ENCODE measurements around the gene EREG. TPM values are rescaled to one million over a fixed set of nuclear protein-coding genes. Genes with fewer than 3 reads are reported as not detected.

Gene EREG
- total and polyA plus RNA-seq, 9 of the 15 experiments (the other 6 are each of a cell fraction or from before 2014, with no cell fraction given), result 0.97 to 7.3 (median 2.5) TPM

DNA sequence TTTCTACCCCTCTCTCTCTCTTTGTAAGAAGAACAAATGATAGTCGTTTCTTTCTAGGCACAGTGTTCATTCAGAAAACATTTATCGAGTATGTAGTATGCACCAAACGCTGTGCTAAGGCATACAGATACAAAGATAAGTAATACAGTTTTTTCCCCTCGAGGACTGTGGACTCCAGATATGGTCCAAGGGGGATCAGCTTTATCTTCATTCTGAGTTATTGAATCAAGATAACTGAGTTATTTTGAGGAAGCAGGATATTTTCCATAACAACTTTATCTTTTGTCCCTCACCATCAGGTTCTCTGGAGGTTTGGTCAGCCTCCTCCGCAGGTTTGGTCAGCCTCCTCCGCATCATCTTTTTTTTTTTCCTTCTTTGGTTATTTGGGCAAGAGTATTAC, 15.0 kb downstream of the EREG start (continued):
- TF ChIP-seq, protein P1, sequence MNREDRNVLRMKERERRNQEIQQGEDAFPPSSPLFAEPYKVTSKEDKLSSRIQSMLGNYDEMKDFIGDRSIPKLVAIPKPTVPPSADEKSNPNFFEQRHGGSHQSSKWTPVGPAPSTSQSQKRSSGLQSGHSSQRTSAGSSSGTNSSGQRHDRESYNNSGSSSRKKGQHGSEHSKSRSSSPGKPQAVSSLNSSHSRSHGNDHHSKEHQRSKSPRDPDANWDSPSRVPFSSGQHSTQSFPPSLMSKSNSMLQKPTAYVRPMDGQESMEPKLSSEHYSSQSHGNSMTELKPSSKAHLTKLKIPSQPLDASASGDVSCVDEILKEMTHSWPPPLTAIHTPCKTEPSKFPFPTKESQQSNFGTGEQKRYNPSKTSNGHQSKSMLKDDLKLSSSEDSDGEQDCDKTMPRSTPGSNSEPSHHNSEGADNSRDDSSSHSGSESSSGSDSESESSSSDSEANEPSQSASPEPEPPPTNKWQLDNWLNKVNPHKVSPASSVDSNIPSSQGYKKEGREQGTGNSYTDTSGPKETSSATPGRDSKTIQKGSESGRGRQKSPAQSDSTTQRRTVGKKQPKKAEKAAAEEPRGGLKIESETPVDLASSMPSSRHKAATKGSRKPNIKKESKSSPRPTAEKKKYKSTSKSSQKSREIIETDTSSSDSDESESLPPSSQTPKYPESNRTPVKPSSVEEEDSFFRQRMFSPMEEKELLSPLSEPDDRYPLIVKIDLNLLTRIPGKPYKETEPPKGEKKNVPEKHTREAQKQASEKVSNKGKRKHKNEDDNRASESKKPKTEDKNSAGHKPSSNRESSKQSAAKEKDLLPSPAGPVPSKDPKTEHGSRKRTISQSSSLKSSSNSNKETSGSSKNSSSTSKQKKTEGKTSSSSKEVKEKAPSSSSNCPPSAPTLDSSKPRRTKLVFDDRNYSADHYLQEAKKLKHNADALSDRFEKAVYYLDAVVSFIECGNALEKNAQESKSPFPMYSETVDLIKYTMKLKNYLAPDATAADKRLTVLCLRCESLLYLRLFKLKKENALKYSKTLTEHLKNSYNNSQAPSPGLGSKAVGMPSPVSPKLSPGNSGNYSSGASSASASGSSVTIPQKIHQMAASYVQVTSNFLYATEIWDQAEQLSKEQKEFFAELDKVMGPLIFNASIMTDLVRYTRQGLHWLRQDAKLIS (CRISPR knock-in tag; IDR thresholded peaks at IDR 0.05), result no peak
- no peak for TF ChIP-seq GABPB2 (CRISPR knock-in tag; conservative IDR thresholded peaks at IDR 0.05)
- no peak for TF ChIP-seq CBX1 (IDR thresholded peaks at IDR 0.05; ENCODE audit: low read depth)
- no peak for TF ChIP-seq SREBF1 (IDR thresholded peaks at IDR 0.05; ENCODE audit: borderline replicate concordance, low read depth, low read length)
- TF ChIP-seq ZNF431 (CRISPR knock-in tag; IDR thresholded peaks at IDR 0.05), result no peak
- TF ChIP-seq ZNF384 (IDR thresholded peaks at IDR 0.05; ENCODE audit: low read depth, low read length), result peak; percentile 72; the same call in 1 of the 2 replicates
- TF ChIP-seq, protein P2, sequence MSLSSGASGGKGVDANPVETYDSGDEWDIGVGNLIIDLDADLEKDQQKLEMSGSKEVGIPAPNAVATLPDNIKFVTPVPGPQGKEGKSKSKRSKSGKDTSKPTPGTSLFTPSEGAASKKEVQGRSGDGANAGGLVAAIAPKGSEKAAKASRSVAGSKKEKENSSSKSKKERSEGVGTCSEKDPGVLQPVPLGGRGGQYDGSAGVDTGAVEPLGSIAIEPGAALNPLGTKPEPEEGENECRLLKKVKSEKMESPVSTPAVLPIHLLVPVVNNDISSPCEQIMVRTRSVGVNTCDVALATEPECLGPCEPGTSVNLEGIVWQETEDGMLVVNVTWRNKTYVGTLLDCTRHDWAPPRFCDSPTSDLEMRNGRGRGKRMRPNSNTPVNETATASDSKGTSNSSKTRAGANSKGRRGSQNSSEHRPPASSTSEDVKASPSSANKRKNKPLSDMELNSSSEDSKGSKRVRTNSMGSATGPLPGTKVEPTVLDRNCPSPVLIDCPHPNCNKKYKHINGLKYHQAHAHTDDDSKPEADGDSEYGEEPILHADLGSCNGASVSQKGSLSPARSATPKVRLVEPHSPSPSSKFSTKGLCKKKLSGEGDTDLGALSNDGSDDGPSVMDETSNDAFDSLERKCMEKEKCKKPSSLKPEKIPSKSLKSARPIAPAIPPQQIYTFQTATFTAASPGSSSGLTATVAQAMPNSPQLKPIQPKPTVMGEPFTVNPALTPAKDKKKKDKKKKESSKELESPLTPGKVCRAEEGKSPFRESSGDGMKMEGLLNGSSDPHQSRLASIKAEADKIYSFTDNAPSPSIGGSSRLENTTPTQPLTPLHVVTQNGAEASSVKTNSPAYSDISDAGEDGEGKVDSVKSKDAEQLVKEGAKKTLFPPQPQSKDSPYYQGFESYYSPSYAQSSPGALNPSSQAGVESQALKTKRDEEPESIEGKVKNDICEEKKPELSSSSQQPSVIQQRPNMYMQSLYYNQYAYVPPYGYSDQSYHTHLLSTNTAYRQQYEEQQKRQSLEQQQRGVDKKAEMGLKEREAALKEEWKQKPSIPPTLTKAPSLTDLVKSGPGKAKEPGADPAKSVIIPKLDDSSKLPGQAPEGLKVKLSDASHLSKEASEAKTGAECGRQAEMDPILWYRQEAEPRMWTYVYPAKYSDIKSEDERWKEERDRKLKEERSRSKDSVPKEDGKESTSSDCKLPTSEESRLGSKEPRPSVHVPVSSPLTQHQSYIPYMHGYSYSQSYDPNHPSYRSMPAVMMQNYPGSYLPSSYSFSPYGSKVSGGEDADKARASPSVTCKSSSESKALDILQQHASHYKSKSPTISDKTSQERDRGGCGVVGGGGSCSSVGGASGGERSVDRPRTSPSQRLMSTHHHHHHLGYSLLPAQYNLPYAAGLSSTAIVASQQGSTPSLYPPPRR (CRISPR knock-in tag; IDR thresholded peaks at IDR 0.05; ENCODE audit: borderline replicate concordance), result no peak
- no peak for TF ChIP-seq ZNF707 (CRISPR knock-in tag; conservative IDR thresholded peaks at IDR 0.05)
- peak; percentile 64 for TF ChIP-seq TCF3 (CRISPR knock-in tag; IDR thresholded peaks at IDR 0.05)
- TF ChIP-seq GATAD2B (IDR thresholded peaks at IDR 0.05; ENCODE audit: borderline replicate concordance), result peak; percentile 54
- TF ChIP-seq, protein P3, sequence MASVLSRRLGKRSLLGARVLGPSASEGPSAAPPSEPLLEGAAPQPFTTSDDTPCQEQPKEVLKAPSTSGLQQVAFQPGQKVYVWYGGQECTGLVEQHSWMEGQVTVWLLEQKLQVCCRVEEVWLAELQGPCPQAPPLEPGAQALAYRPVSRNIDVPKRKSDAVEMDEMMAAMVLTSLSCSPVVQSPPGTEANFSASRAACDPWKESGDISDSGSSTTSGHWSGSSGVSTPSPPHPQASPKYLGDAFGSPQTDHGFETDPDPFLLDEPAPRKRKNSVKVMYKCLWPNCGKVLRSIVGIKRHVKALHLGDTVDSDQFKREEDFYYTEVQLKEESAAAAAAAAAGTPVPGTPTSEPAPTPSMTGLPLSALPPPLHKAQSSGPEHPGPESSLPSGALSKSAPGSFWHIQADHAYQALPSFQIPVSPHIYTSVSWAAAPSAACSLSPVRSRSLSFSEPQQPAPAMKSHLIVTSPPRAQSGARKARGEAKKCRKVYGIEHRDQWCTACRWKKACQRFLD (CRISPR knock-in tag; IDR thresholded peaks at IDR 0.05), result no peak
- TF ChIP-seq, protein P4, sequence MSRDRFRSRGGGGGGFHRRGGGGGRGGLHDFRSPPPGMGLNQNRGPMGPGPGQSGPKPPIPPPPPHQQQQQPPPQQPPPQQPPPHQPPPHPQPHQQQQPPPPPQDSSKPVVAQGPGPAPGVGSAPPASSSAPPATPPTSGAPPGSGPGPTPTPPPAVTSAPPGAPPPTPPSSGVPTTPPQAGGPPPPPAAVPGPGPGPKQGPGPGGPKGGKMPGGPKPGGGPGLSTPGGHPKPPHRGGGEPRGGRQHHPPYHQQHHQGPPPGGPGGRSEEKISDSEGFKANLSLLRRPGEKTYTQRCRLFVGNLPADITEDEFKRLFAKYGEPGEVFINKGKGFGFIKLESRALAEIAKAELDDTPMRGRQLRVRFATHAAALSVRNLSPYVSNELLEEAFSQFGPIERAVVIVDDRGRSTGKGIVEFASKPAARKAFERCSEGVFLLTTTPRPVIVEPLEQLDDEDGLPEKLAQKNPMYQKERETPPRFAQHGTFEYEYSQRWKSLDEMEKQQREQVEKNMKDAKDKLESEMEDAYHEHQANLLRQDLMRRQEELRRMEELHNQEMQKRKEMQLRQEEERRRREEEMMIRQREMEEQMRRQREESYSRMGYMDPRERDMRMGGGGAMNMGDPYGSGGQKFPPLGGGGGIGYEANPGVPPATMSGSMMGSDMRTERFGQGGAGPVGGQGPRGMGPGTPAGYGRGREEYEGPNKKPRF (IDR thresholded peaks at IDR 0.05; ENCODE audit: low read depth, low read length), result no peak
- TF ChIP-seq SPI1 (IDR thresholded peaks at IDR 0.05; ENCODE audit: borderline replicate concordance, low read depth, low read length), result no peak
- no peak for TF ChIP-seq MBD2 (IDR thresholded peaks at IDR 0.05; ENCODE audit: borderline replicate concordance, low read depth)

Measured in K562 (cell line).